Fibroblast of gingiva (primary cell): ENCODE measurements around the gene CELA3B.
"Not testable (repeated sequence)": the region's sequence is repeated elsewhere in the genome, so short reads cannot be mapped to it uniquely, and the experiment has no call there.

Experiments used
- DNase-seq: peaks from one replicate; pipeline ENCODE4 v3.0.0-alpha.2; 2011; ENCODE audit warnings: low read depth

Gene CELA3B, protein sequence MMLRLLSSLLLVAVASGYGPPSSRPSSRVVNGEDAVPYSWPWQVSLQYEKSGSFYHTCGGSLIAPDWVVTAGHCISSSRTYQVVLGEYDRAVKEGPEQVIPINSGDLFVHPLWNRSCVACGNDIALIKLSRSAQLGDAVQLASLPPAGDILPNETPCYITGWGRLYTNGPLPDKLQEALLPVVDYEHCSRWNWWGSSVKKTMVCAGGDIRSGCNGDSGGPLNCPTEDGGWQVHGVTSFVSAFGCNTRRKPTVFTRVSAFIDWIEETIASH

DNA sequence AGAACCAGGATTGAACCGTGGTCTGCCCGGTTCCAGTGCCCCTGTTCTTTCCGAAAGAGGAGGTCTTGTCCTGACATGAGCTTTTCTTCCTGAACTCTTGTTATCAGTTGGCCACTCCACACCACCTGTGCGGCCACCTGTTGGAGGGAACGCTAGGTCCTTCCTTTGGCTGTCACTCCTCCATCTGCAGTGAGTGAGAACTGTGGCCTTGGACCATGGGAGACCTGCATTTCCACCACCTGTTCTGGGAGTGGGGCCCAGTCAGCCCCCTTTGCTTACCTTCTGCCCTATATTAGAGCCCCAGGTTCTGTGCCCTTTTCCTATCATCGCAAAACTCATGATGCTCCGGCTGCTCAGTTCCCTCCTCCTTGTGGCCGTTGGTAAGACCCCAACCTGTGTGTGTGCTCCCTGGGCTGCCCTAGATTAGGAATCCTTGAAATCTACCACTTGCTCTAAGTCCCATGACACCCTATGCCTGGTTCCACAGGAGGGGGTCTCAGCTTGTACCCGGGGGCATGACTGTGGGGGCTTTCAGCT lies at the start of gene CELA3B:
TSS of gene CELA3B (plus strand) at position 320 of the 537 bp plus-strand sequence. CDS start at position 338, 18 bp downstream.
- DNase-seq, result not testable (repeated sequence)

DNA sequence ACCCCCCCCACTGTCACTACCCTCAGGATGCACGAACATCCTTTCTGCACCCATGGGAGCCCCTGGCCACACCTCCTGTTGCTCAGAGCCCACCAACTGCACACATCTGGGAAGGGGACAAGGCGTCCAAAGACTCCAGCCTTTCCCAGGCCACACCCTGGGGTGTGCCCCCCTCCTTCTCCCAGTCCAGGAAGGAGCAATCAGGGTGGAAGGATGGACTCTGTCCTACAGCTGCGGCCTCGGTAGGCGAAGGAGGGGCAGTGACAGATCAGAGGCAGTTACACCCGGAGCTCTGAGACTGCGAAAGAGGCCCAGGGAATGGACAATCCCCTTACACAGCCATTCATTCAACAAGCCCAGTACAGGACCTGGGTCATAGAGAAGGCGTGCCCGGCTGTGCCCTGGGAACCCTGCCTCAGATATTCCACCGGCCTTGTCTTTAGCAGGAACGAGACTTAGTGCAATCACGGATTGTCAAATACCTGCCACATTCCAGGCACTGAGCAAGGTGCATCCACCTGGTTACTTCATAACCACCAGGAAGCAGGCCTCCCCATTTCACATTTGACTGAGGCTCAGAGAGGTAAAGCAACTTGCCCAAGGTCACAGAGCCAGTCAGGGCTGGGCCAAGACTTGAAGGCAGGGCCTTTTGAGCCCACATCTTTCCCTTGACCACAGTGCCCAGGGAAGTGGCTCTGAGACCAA lies 49.1 kb upstream of the CELA3B start:
- peak; percentile 49 for DNase-seq

DNA sequence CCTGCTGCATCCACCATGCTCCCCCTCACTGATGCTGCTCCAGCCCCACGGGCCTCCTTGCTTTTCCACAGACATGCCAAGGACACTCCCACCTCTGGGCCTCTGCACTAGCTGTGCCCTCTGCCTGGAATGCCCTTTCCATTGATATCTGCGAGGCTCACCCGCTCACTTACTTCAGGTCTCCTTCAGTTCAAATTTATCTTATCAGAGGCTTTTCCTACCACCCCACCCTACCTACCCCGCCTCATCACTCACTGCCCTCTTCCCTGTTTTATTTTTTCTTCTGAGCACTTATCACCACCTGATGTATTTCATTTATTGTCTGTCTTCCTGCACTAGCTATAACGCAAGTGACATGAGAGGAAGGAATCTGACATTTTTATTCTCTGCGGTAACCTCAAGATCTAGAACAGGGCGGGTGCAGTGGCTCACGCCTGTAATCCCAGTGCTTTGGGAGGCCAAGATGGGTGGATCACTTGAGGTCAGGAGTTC lies 46.7 kb upstream of the CELA3B start:
- no peak for DNase-seq

DNA sequence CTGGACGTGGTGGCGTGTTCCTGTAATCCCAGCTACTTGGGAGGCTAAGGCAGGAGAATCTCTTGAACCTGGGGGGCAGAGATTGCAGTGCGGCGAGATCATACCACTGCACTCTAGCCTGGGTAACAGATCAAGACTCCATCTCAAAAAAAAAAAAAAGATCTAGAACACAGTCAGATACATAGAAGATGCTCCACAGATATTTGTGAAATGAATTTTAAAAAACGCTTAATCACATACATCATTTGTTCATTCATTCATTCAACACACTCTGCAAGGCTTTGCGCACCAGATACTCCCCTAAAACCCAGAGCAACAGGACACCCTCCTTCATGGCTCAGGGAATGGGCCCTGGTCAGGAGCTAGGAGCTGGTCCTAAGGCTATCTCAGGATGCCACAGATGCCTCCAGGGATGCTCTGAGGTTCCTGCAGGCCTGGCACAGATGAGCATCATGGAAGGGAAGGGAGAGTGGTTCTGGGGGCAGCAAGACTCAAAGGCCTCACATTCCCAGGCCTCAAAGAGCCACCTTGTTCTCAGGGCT lies 46.1 kb upstream of the CELA3B start:
- DNase-seq, result no peak

DNA sequence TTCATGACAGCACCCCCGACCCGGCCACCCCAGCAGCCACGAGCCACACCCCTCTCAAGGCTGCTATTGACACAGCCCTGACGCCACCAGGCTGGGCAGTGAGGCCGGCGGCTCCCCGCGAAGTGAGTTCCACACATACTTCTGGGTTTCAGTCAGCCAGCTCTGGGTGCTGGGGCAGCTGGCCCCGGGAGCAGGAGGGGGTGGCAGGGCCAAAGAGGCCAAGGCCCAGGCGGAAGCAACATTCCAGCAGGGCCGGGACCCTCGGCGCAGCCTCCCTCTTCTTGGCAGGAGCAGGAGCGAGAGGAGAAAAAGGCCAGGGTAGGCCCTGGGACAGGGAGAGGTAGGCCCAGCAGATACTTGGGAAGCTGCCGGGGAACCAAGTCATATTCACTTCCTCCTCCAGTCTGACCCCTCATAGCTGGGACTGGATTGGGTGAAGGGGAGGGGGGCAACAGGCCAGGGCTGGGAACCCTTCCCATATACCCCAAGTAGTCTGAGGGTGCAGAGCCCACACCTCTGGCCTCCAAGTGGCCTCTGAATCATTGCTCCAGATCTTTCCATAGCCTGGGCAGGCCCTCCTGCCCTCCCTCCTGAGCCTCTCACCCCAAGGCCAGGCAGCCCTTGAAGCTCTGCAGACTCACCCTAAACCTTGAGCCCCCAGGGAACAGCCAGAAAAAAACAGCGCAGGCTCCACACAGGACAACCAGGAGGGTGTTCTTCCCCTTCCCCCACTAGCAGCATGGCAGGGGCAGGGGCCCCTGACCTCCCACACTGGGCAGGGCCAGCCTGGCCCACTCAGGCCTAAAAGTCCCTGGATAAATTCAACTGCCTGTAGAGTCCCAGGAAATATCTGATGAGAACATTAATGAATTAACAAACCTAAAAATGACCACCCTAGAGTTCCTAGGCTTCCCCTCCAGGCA lies 45.4 kb upstream of the CELA3B start:
- peak; percentile 91 for DNase-seq

DNA sequence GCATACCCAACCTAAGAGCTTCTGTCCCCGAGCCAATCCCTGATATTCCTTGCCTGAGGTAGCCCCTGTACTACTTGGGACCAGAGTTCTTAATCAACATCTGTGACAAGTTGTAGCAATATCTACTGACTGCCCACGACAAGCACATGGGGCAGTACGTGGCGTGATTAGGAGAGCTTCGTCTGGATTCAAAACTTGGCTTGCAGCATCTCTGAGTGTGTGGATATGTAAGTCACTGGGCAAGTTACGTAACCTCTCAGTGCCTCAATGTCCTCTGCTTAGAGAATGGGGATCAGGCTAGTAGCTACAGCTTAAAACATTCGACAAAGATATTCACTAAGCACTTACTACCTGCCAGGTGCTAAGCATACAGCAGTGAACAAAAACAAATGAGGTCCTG lies 44.7 kb upstream of the CELA3B start:
- DNase-seq, result peak; percentile 90

DNA sequence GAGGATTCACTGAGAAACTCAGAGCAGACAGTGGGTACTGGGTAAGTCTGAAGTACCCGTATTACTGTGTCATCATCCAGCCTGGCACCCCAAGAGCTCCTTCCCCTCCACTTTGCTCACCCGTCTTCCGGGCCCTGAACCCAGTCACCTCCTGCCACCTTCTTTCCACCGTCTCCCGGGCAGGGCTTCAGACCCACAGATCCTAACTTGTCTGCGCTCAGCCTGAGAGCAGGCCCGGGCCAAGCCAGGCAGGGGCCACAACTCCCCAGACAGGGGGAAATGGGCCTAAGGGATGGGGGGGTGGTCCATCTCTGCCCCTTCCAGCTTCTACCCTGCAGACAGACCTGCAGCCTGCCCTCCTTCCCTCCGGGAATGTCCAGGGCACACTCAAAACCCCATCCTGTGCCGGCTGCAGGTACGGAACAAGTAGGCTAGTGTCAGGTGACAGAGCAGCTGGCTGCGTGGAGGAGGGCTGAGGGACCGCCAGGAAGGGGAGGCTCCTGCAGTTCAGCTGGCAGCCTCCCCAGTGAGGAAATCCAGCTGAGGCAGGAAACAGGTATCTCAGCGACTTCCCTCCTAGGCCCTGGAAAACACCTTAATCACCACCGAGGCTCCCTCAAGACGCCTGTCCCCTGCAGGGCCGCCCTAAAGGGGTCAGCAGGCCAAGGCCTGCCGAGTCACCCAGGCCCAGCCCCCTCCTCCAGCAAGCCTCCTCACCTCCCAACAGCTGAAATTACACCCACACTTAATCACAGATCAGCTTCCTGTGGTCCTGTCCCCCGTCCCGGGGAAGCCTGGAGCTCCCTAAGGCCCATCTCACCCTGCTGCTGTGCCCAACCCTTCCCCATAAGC lies 43.2 kb upstream of the CELA3B start:
- DNase-seq, result no peak

DNA sequence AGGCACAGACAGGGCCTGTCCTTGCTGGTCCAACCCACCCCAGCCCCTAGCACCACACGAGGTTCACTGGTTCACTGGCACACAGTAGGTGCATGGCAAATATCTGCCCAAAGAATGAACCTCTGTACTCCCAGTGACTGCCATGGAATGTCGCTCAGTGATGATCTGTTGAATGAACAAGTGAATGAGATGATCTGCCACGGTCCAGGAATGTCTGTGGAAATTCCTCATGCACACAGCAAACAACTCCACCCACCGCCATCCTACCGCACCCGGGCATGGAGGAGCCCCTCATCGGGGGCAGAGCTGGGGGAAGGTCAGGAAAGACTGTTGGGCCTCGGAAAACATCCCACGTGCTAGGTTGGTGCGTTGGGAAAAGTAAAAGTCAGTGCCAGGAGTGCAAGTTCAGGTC lies 41.4 kb upstream of the CELA3B start:
- DNase-seq, result no peak

DNA sequence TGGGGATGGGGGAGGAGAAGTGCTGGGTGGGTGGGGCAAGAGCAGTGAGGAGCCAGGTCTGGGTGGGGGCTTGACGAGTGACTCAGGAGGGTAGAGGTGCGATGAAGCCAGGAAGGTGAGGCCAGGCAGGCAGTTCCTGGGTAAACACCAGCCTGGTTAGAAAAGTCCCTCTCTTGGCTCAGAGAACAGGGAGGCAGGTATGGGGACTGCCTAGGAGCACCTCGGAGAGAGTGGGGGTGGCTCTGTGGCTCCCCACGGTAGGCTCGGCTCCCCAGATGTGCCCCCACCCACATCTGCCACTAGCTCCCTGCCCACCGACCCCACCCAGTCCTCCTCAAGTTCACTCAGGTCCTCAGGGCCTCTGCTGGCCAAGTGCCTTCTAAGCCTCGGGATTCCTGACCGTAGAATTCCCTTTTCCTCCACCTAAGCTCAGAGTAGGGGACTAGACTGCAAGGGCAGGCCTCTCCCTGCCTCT lies 40.9 kb upstream of the CELA3B start:
- DNase-seq, result no peak

DNA sequence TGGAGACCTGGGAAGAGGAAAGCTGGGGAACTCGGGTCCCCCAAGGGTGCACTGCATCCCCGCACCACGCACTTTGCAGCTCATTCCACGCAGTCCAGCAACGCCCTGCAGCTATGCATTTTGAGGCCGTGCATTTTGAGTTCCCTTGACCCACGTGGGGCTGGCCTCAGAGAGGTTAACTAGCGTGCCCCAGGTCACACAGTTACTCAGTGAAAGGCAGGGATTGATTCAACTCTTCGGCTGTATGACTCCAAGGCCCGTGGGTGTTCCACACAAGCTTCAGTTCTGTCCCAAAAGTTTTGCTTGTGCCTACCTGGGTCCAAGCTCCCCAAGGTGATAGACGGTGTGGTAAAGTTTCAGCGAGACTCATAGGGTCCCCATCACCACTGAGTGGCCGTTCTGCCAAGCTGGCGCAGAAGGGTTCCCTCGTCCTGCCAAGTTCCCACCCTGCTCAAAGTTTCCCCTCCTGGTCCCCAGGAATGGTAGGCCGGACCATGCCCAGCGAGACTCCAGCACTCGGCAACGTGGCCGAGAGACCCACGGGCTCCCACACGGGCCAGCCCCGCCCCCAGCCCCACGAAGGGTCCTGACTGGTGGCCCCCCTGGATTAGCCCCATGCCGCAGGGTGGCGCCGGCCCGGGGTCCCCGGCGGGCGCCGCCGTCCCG lies 40.3 kb upstream of the CELA3B start:
- DNase-seq, result no peak

DNA sequence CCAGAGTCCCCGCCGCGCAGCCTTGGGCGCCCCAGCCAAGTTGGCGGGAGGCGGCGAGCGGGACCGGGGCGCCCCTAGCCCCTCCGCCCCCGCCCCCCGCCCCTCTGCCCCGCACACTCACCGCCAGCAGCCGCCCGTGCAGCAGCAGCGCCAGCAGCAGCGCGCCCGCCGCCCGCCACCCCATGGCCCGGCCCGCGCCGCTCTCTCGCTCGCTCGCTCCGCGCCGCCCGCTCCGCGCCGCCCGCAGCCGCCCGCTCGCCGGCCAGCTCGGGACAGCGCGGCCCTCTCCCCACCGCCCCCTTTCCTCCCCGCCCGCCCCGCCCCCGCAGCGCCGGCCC lies 39.8 kb upstream of the CELA3B start, which contains the start of gene HSPG2:
TSS of gene HSPG2 (minus strand) at position 277 of the 338 bp plus-strand sequence. CDS start at position 184, 93 bp downstream.
- no peak for DNase-seq

DNA sequence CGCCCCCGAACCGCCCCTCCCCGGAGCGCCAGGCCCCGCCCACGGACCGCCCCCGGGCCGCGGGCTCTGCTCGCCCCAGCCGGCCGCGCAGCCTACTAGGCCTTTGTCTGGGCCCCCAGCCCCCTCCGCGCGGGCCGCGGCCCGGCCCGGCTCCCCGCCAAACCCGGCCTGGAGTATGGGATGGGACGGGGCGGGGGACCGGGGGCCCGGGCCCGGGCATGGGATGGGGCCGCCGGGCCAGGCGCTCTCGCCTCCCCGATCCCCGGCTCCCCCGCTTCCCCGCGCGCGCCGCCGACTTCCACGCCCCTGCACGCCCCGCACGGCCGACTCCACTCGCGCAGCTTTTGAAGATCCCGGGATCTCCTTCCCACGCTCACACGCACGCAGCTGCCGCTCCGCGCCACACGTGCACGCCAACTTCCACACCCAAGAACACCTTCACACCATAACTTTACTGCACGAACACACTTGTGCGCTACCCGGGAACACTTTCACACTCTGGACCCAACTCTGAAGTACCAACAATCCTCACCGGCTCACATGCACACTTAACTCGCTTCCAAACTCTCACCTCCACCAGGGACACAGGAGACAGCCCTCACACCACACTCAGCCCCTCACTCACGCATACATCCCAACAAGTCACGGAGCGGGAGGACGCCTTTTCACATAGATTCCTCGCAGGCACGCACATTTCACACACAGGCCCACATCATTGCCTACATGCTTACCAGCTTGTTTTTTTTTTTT lies 39.3 kb upstream of the CELA3B start:
- peak; percentile 69 for DNase-seq

DNA sequence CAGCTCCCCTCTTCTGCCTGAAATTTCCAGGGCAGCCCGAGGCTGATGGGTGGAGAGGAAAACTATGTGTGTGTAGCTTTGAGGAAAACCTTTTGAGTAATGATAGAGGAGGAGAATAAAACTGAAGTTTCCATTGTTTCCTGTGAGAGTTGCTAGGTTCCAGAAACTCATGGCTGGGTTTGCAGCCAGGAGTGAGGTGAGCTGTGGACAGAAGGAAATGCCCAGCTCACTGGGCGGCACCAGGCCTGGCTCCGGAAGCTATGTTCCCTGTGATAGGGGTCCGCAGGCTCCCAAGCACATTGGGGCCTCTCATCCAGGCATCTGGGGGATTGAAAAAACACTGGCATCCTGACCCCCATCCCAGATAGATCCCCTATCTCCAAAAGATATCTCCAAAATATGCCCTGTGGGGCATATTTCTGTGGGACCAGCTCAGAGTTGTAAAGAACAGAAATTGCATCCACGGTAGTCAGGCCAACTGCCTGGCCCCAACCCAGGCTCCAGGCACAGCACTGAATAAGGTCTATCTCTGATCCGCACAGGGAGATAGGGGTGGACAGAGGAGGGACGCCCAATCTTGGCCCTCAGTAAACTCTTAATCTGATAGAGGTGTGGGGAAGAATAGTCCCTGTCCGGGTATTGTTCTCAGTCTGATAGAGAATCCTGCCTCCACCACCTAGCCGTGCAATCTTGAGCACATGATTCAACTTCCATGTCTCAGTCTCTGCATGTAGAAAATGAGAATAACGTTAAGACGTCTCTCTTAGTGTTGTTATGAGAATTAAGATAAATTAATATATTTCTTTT lies 37.9 kb upstream of the CELA3B start:
- DNase-seq, result no peak

DNA sequence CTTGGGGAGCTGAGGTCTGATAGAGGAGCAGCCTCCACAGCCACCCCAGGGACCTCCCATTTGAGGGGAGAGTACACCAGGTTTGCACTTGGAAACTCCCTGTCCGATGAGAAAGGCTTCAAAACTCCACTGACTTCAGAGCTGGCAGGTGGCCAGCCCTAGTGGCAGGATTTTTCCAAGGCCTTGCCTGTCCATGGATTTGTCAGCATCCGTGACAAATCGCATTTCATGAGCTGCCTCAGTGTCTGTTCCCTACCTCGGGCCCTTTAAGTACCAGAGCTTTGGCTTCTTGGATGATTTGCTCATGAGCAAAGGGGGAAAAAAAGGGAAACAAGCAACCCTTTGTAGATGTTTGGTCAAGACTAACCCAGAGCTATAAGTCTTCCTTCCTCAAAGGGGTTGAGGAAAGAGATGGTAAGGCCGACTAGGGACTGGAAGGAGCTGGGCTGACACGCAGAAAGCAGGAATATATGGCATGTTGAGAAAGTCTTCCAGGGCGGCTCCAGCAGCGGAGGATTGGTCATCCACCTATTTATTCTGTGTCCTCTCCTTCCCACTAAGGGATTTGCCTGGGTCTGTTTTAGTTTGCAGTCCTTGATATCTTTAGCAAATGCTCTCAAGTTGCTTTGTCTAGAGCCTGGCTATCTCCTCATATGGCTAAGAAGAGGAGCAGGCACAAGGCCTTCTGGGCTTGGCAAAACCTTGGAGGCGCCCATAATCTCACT lies 37.0 kb upstream of the CELA3B start:
- DNase-seq, result peak; percentile 85

DNA sequence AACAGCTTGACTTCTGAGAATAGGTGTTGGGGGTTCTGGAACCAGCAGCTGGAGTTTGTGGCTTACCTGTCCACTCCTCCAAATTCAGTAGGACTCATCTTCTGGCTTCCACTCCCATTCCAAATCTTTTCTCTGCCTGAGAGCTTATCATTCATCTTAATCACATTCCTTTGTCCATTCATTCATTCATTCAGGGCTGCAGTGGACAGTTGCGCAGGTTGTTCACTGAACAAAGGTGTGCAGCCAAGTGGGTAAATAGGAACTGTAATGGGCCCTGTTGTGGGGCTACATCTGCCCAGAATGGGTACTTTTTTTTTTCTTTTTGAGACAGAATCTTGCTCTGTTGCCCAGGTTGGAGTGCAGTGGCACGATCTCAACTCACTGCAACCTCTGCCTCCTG lies 36.3 kb upstream of the CELA3B start:
- DNase-seq, result no peak

DNA sequence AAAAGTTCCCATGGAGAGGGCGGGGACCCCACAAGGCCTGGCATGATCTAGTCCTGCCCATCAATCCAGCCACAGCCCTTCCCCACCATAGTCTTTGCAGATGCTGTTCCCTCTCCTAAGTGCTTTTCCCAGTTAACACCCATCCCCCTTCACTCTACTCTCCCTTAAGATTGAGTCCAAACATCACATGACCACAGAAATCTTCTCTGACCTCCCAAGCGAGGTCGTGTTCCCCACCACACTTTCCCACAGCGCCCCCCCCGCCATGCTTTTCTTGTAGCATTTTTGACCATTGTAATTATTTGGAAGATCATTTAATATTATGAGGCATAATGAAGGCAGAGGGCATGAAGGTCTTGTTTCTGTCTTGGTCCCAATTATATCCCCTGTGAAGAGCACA lies 35.5 kb upstream of the CELA3B start:
- no peak for DNase-seq

DNA sequence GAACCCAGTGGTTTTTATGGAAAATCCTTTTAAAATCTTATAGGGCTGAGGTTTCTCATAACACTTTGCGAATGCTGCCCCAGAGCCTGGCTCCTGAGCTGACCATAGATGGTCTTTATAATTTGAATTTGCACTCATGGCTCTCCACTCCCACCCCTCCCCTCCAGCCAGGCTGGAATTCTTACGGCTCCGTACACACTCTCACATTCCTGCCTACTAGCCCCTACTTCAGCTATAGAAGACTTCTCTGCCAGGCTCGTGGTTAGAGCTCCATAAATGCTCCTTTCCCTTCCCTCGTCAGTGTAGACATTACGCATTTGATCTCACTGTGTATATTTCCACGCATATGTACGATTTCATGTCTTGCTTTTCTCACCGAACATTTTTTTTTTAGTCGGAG lies 34.4 kb upstream of the CELA3B start:
- no peak for DNase-seq
